Inflammatory macrophage (primary cell): ENCODE results near the gene TNFRSF25.

Experiments
- DNase-seq, 2 donors: peaks; one replicate each; pipeline ENCODE4 v3.0.0-alpha.2; 2020 to 2022

The TNFRSF25 gene

DNA sequence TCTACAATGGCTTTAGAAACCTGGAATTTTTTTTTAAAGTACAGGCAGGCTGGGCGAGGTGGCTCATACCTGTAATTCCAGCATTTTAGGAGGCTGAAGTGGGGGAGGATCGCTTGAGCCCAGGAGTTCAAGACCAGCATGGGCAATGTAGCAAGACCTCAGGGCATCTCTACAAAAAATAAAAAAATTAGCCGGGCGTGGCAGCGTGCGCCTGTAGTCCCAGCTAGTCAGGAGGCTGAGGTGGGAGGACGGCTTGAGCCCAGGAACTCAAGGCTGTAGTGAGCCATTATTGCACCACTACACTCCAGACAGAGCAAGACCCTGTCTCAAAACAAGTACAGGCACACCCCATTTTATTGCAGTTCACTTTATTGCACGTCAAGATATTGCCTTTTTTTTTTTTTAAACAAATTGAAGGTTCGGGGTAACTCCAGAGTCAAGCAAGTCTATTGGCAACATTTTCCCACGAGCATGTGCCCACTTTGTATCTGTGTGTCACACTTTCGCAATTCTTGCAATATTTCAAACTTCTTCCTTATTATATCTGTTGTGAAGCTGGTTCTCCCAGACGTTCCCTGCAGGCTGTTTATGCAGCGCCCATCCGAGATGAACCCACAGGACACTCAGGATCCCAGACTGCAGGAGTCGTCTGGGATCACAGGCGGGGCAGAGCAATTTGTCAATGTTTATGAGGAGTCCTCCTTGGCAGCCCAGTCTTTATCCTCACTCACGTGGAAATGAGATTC is 50.9 kb downstream of the TNFRSF25 start:
- peak; percentile 81 to 84 for DNase-seq

DNA sequence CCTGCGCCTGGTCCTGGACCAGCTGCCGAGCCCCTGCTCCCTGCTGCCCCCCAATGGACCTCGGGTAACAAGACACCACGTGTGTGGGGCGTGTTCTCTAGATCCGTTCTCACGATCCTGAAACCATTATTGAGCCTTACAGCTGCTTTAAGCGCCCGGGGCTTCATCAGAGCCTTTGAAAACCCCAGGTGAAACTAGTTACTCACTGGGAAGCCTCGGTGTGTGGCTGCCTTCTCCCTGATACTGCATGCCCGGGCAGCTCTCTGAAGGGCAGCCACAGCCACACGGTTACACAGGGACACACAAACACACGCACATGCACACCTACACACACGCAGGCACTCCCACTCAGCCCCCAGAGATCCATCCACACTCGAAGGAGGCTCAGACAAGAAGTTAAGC is 51.5 kb downstream of the TNFRSF25 start:
- DNase-seq: peak in 1 of 2 donors; percentile 39

GRCh38 chr1:6412896-6413295 is 53.1 kb downstream of the TNFRSF25 start:
- DNase-seq: no peak
